Measurements from ENCODE around the gene LACTB.

The LACTB gene

DNA sequence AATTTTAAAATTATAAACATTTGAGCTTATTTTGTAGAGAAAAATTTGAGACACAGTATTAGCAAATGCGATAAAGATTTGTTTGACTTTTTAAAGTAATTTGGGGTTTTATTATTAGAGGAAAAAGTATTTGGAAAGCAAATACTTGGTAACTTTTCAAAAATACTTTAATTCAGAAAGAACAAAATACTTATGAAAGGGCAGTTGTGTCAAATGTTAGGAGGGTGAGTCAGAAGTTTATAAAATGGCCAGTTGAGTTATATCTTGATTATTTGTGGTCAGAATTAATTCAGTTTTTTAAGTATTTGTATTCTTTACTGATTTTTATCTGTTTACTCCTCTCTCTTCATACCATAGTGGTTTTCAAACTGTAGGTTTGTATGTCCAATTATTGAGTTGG is 12.1 kb downstream of the LACTB start:
- no peak for DNase-seq

- DNase-seq: no peak
These were observed 12.8 kb downstream of the LACTB start for GRCh38 chr15:63134245-63134985.

GRCh38 chr15:63135281-63135680 is 13.6 kb downstream of the LACTB start:
- no peak for DNase-seq

DNA sequence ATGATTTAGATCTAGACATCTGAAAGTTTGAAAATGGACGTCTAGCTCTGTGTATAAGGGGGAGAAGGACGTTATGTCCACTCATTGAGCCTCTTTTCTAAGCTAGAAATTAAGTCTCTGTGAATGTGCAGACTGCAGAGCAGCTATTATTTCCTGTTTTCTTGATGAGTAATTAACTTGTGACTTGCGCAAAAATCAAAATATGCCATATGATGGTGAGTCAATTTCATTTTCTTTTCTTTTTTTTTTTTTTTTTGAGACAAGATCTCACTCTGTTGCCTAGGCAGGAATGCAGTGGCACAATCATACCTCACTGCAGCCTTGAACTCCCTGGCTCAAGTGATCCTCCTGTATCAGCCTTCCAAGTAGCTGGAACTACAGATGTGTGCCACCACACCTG is 14.1 kb downstream of the LACTB start:
- DNase-seq: no peak

DNA sequence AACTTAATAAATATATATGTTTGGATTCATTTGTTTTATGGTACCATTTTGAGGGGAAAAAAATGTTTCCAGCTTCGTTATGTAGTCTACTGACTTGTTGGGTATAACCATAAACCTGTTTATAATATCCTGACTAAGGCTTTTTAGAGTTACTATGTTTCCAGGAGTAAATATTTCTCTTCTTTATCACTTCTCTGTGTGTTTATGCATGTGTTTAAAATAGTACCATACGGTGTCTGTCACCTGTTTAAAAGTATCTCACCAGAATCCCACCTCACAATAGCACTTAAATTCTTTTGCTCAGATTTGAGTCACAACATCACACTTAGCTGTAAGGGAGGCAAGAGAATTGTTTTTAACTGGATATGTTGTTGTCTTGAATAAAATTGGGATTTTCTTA is 15.1 kb downstream of the LACTB start:
- no peak for DNase-seq

GRCh38 chr15:63140936-63141335 is 19.3 kb downstream of the LACTB start:
- no peak for DNase-seq

GRCh38 chr15:63145426-63145825 is 23.8 kb downstream of the LACTB start:
- no peak for DNase-seq

GRCh38 chr15:63146684-63147083 is 25.0 kb downstream of the LACTB start:
- DNase-seq: no peak

DNA sequence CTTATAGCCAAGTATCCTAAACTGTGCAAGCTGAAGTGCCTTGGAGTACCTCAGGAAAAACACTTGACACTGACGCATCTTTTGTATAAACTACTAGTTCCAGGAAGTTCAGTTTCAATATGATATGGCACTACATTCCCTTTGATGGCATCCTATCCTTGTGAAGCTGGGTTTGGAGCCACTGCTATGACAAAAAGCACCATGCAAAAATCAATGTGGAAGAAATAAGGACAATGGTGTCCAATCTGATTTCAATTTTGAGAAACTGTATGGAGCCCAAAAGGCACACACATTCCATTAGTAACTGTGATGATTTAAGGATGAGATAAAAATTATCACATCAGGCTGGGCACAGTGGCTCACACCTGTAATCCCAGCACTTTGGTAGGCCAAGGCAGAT is 30.0 kb downstream of the LACTB start:
- no peak for DNase-seq

- DNase-seq: no peak
These were observed 33.8 kb downstream of the LACTB start for GRCh38 chr15:63155486-63155885.

DNA sequence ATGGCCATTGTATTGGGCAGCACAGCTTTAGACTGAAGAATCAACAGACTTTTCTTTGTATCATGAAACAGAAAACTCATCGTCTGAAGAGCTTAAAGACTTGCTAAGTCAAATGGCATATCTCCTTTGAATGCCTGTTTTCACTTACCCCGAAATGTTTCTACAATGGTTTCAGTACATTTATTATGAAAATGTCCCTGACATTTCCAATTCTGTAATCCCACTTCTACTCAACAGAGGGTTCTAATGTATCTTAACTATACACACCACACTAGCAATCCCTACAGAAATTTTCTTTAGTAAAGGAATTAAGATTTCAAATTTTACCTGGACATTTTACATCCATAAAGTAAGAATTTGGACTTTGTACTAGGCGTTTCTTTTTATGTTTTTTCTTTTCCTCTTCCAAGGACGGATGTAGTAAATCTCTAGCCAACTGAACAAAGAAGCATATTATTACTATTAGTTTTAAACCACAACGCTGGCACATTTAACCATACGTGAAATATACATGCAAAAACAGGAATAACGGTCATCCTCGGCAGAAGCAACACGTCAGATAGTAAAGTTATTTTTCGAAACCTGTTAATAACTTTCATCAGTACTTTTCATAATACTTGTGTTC is 34.5 kb downstream of the LACTB start:
- DNase-seq: no peak

- no peak for DNase-seq
These were observed 35.1 kb downstream of the LACTB start for GRCh38 chr15:63156755-63157117.

GRCh38 chr15:63157118-63157843 is 35.6 kb downstream of the LACTB start, which contains the start of gene RPS27L:
Gene RPS27L, minus strand, starts transcription at chr15:63157477. Its CDS starts 72 bp downstream, at chr15:63157405.
- DNase-seq: peak; percentile 69

DNA sequence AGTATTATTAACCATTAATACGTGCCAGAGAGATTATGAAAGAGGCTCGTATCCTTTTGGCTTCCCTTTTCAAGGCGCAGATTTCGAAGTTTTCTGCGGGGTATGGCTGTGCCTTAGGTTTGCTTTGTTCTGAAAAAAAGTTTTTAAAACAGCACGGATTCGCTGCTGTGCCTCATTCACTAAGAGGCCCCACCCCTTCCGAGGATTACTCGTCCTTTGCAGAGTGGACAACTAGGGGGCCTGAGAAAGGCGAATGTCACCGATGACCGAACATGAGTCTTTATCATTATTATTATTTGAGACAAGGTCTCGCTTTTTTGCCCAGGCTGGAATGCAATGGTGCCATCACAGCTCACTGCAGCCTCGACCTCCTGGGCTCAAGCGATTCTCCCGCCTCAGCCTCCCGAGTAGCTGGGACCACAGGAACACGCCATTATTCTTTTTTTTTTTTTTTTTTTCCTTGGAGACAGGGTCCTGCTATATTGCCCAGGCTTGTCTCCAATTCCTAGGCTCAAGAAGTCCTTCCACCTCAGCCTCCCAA is 36.3 kb downstream of the LACTB start:
- no peak for DNase-seq

DNA sequence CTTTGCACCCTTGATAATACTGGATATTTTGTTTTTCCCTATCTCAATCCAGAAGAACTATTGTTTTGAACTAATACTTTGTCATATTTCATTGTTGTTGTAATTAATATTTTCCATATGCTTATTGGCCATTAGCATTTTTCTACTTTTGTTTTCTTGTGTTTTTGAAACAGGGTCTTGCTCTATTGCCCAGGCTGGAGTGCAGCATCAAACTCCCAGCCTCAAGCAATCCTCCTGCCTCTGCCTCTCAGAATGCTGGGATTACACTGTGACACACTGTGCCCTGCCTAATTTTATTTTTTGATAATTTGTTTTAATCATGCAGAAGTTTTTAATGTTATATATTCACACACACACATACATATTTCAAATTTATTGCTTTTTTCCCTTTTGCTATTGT is 39.0 kb downstream of the LACTB start:
- DNase-seq: no peak

DNA sequence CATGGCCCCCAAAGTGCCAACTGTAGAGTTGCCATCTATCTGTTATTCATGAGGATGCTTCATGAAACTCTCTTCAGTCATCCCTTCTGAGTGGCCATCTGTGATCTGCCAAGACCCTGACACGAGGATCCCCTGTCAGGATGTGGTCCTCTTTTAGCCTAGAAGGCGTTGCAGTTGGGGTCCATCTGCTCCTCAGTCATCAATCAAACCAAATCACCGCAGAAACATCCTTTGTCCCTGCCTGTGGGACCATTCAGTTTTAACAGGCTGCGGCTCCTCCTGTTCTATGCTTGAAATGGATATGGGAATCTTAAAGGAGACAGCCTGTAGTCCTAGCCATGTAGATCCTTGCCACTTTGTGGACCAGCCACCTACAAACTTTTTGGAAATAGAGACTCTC is 41.6 kb downstream of the LACTB start:
- DNase-seq: no peak

DNA sequence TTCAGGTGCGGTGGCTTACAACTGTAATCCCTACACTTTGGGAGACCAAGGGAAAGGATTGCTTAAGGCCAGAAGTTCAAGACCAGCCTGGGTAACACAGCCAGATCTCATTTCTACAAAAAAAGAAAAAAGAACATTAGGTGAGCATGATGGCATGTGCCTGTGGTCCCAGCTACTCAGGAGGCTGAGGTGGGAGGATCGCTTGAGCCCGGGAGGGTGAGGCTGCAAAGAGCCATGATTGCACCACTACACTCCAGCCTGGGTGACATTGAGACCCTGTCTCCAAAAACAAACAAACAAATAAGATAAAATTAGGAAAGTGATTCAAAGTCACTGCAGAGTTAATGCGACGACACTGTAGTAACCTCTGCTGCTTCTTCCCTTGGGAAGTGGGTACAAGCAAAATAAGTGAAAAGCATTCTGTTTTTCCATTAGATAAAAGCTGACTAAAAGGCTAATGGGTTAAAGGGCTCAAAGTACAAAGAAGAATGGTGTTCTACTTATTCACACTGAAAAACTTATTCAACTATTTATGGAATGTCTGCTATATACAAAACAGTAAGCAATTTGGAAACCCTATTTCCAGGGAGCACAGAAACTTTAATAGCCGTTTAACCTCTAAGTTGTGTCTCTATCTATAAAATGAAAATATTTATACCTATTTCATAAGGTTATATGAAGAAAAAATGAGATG is 43.7 kb downstream of the LACTB start:
- DNase-seq: no peak

- no peak for DNase-seq
These were observed 44.6 kb downstream of the LACTB start for GRCh38 chr15:63166219-63166618.

DNA sequence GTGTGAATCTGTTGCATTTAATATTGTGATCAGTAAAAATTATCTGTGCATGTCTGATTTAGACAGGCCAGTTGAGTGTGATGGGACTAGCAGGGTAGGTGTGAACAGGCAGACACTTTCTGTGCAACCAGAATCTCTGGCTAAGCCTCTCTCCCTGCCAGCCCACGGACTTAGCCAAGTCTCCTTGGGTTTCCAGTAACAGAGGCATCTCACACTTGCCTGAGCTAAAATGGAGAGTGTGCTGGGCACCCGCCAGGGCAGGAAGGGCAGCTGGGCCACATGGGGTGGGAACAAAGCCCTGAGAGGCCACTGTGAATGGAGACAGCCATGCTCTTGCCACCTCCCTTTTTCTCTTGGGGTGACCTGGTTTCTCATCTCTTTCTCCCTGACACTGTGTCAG is 48.1 kb downstream of the LACTB start:
- DNase-seq: no peak

DNA sequence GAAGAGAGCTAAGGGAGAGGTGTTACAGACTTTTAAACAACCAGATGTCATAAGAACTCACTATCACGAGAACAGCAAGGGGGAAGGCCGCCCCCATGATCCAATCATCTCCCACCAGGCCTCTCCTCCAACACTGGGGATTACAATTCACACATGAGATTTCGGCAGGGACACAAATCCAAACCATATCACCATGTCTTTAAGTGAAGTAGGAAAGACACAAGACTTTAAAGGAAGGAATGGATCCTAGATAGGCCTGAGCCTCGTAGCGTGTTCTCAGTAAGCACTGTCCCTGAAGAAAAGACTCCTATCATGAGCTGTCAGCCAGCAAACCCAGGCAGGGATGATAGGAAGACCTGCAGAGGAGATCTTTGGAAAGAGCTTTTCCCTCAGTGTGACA is 50.7 kb downstream of the LACTB start:
- no peak for DNase-seq

DNA sequence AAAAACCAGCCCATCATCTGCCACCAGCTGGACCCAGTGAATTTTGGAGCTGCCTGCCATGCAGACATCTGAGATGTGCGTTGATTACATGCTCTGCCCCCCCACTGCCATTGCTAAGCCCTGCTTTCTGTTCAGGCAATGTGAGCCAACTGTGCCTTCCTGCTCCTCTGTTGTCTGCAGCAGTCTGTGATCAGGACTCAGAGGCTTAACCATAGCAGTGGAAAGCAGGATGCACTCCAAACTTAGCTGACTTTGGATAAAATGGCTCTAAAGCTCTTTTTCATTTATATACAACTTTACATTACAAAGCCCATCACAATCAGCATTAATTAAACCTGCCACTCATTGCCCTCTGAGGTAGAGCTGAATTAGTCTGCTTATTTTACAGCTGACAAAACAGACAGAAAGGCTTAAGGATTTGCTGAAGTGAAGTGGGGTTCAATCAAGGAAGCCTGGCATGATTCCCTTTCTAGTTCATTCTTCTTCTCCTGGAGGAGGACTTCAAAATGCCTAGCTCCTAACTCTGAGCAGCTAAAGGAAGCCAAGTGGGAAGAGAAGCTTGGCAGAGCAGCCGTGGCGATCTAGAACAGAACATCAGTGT is 51.3 kb downstream of the LACTB start:
- DNase-seq: no peak

GRCh38 chr15:63176302-63176701 is 54.6 kb downstream of the LACTB start:
- no peak for DNase-seq

DNA sequence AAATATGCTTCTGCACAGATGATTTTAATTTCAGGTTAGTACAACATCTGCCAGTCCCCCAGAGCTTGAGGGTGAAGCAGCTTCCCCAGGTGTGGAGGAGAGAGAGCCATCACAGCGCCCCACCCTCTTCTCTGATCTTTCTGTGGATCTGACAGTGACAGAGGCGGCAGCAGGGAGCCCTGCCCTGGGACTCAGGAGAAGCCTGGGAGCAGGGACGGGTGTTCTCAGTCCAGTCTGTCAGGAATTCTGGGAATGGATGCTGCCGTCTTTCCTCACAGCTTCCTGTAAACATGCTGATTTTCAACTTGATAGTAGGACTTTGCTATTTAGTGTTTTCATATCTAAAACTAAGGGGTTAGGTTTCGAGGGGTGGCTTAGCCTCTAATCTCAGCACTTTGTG is 56.4 kb downstream of the LACTB start:
- DNase-seq: no peak

Data from DMS 273 treated with DMSO at 0.1 percent for 48 hours (cell line).